HepG2 (cell line): ENCODE results near the gene VEPH1. TPM values are rescaled to one million over a fixed set of nuclear protein-coding genes. Genes with fewer than 3 reads are reported as not detected.

ENCODE experiments used
- ATAC-seq: fragments of 200-7000 bp; cut with Tn5 transposase; 3 replicates; pipeline ENCODE4 v1.9.1; 2020; ENCODE audit warnings: mild to moderate bottlenecking, moderate library complexity
- BruUV-seq: library from RNA; stranded (reverse); fragments of 400-500 nt; replicated peaks from 2 replicates; lab custom pipeline; 2021; lab: Mats Ljungman, UMichigan
- CTCF ChIA-PET: fragments of 300-600 bp; formaldehyde crosslinking; extraction: SDS; loops from one replicate; lab custom pipeline; 2021; ENCODE audit warnings: low total read pairs, inconsistent platforms, low intra/inter-chr PET ratio; lab: Yijun Ruan, JAX
- POLR2A ChIA-PET: fragments of 350-600 bp; sonication (Branson Sonifier 250); formaldehyde crosslinking; loops from one replicate; lab custom pipeline; 2020; ENCODE audit warnings: antibody characterized with exemption, inconsistent platforms; lab: Yijun Ruan, JAX
- DNase-seq: peaks from one replicate; pipeline ENCODE4 v3.0.0-alpha.2; 2015; ENCODE audit warnings: low spot score
- FAIRE-seq: peaks from 3 replicates; lab custom pipeline; 2011; peaks lifted over from hg19 to GRCh38; lab: Jason Lieb, UNC
- H2AFZ ChIP-seq: one replicate; pipeline ENCODE4 v1.6.1; 2011; ENCODE audit warnings: low read length, inconsistent platforms
- H3K27ac ChIP-seq: fragments of 300-600 bp; 3 replicates; pipeline ENCODE4 v1.8.0; 2011; ENCODE audit warnings: mixed run types, mild to moderate bottlenecking, mixed read lengths, low read length, inconsistent platforms; ENCODE audit not compliant: insufficient read depth; ENCODE audit errors: extremely low read length
- H3K27me3 ChIP-seq, 2 experiments: fragments of 200-600 bp in 1 of 2; 2 replicates in 1 of 2; 3 replicates in 1 of 2; pipeline versions ENCODE4 v1.6.0 to v1.8.0; 2011; ENCODE audit warnings: low read length in 2 of 2, mild to moderate bottlenecking in 2 of 2, moderate library complexity in 2 of 2, inconsistent platforms in 1 of 2; ENCODE audit not compliant: insufficient read depth in 2 of 2, control insufficient read depth in 1 of 2
- H3K36me3 ChIP-seq, 2 experiments: fragments of 200-600 bp in 1 of 2; replicated peaks in 1 of 2; 2 replicates in 1 of 2; 3 replicates in 1 of 2; pipeline versions ENCODE4 v1.5.1 to v1.8.0; 2011; ENCODE audit warnings: low read length in 2 of 2, inconsistent platforms in 1 of 2; ENCODE audit not compliant: insufficient read depth in 2 of 2, control insufficient read depth in 1 of 2
- H3K4me1 ChIP-seq: 2 replicates; pipeline ENCODE4 v1.5.1; 2012; ENCODE audit warnings: low read length, inconsistent platforms; ENCODE audit not compliant: insufficient read depth
- H3K4me2 ChIP-seq: 2 replicates; pipeline ENCODE4 v1.6.0; 2011; ENCODE audit warnings: low read depth, low read length, inconsistent platforms
- H3K4me3 ChIP-seq, 3 experiments: fragments of 200-600 bp in 1 of 3; sonication (generic), shearing (Covaris generic) in 1 of 3; replicated peaks in 1 of 3; 2 replicates each; pipeline ENCODE4 v1.5.1; 2011 to 2016; ENCODE audit warnings: low read length in 3 of 3, inconsistent platforms in 2 of 3, low read depth in 2 of 3, mild to moderate bottlenecking in 2 of 3, control low read depth in 1 of 3, mixed read lengths in 1 of 3; ENCODE audit not compliant: insufficient read depth in 1 of 3
- H3K79me2 ChIP-seq: one replicate; pipeline ENCODE4 v1.6.1; 2011; ENCODE audit warnings: low read length, inconsistent platforms; ENCODE audit not compliant: insufficient read depth
- H3K9ac ChIP-seq: 2 replicates; pipeline ENCODE4 v1.6.0; 2011; ENCODE audit warnings: mild to moderate bottlenecking, low read depth, low read length, inconsistent platforms; ENCODE audit not compliant: insufficient read depth
- H3K9me3 ChIP-seq: 2 replicates; pipeline ENCODE4 v1.5.1; 2012; ENCODE audit warnings: mild to moderate bottlenecking, low read length
- H4K20me1 ChIP-seq: 2 replicates; pipeline ENCODE4 v1.6.0; 2011; ENCODE audit warnings: inconsistent platforms, mild to moderate bottlenecking, low read length, moderate library complexity; ENCODE audit not compliant: insufficient read depth
- AFF4 ChIP-seq: sonication (generic); formaldehyde crosslinking; IDR thresholded peaks from 2 replicates; pipeline ENCODE4 v1.4.0; 2020; ENCODE audit warnings: missing genetic modification reagents
- CSRNP1 ChIP-seq: sonication (generic); formaldehyde crosslinking; IDR thresholded peaks from 2 replicates; pipeline ENCODE4 v1.8.1; 2023; ENCODE audit warnings: mild to moderate bottlenecking, missing genetic modification reagents
- FOXA3 ChIP-seq: IDR thresholded peaks from 2 replicates; pipeline ENCODE4 v1.6.1; 2016; ENCODE audit warnings: missing genetic modification reagents, missing compliant biosample characterization
- GABPA ChIP-seq, 2 experiments: IDR thresholded peaks; 2 replicates each; pipeline ENCODE4 v1.6.1; 2011 to 2016; ENCODE audit warnings: low read depth in 2 of 2, low read length in 1 of 2, missing biosample characterization in 1 of 2, missing genetic modification characterization in 1 of 2
- GATA4 ChIP-seq: sonication (generic); IDR thresholded peaks from 2 replicates; pipeline ENCODE4 v1.6.1; 2016; ENCODE audit warnings: antibody characterized with exemption, low read depth, borderline replicate concordance
- HDAC1 ChIP-seq: sonication (generic); formaldehyde crosslinking; IDR thresholded peaks from 2 replicates; pipeline ENCODE4 v1.5.1; 2020; ENCODE audit warnings: mild to moderate bottlenecking, missing genetic modification reagents
- IRF1 ChIP-seq: sonication (generic); formaldehyde crosslinking; IDR thresholded peaks from 2 replicates; pipeline ENCODE4 v1.4.0; 2020; ENCODE audit warnings: low read depth, mild to moderate bottlenecking, missing genetic modification reagents
- MBNL3 ChIP-seq: fragments of 250-450 bp; sonication (Bioruptor Pico); conservative IDR thresholded peaks from 2 replicates; pipeline ENCODE4 v1.8.0; 2022; ENCODE audit warnings: mild to moderate bottlenecking, inconsistent platforms
- YY1 ChIP-seq: IDR thresholded peaks from 2 replicates; pipeline ENCODE4 v1.6.1; 2011; ENCODE audit warnings: low read length, low read depth, moderate library complexity, mild to moderate bottlenecking; ENCODE audit not compliant: insufficient read depth, insufficient replicate concordance
- ZNF256 ChIP-seq: sonication (generic); formaldehyde crosslinking; conservative IDR thresholded peaks from 2 replicates; pipeline ENCODE4 v1.4.0; 2020; ENCODE audit warnings: missing genetic modification reagents
- ZNF317 ChIP-seq: sonication (generic); formaldehyde crosslinking; IDR thresholded peaks from 2 replicates; pipeline ENCODE4 v1.5.0; 2020; ENCODE audit warnings: mild to moderate bottlenecking, missing genetic modification reagents
- WGBS: methylation state at CpG from one replicate; pipeline ENCODE4 v1.1.6; 2017; ENCODE audit warnings: low lambda C conversion rate; 5-methylcytosine and 5-hydroxymethylcytosine counted together
- in situ Hi-C: cut with HindIII; loops from 2 replicates; pipeline ENCODE4 v1.10.0; 2017; ENCODE audit warnings: low pct_unique_long_range_greater_than_20kb; ENCODE audit not compliant: extremely low pct_ligation_motif_present
- intact Hi-C: fragments of 100-400 bp; cut with micrococcal nuclease; formaldehyde crosslinking; loops from one replicate; pipeline ENCODE4 v1.10.0; 2022; ENCODE audit not compliant: unreplicated experiment
- polyA plus RNA-seq, 8 experiments: library from polyadenylated mRNA; depleted of rRNA in 3 of 8; stranded (reverse) in 7 of 8; unstranded in 1 of 8; fragments of >200 nt; fragmentation: Illumina TruSeq in 4 of 8; extraction: Trizol in 4 of 8; gene quantifications; 2 replicates each; pipeline versions ENCODE4 v1.2.1 to v1.2.3, GENCODE V29; 2011 to 2016; ENCODE audit warnings: low read depth in 4 of 8, missing spikeins in 1 of 8, mixed read lengths in 1 of 8; ENCODE audit not compliant: insufficient read depth in 1 of 8
- total RNA-seq, 5 experiments: library from RNA; depleted of rRNA; stranded (reverse); fragments of >200 nt; fragmentation: Illumina TruSeq; extraction: Trizol; gene quantifications; 2 replicates each; pipeline ENCODE4 v1.2.3, GENCODE V29; 2016; ENCODE audit warnings: low read depth in 1 of 5

VEPH1 gene
- total and polyA plus RNA-seq, 2 of the 13 experiments (the other 11 are each of a cell fraction or from before 2014, with no cell fraction given), result not detected

- intact Hi-C loops, result no loop called here
- Histone ChIP-seq H3K27me3 (no peaks in the 10 kb centered on the region; a peak in 1 of 5 replicates), H3K4me2 (no peak overlapping the region), H2AFZ (no peak overlapping the region), H3K9me3 (no peaks in the 10 kb centered on the region), H3K27ac (no peak overlapping the region), H4K20me1 (no peaks in the 10 kb centered on the region), H3K79me2 (no peaks in the 10 kb centered on the region), H3K4me3 (no peak overlapping the region), H3K36me3 (no peaks in the 10 kb centered on the region), H3K9ac (no peak overlapping the region), H3K4me1 (no peaks in the 10 kb centered on the region)
- no peak for TF ChIP-seq GABPA (IDR thresholded peaks at IDR 0.05; ENCODE audit: low read depth, low read length)
- no peak for TF ChIP-seq GABPA (CRISPR knock-in tag; IDR thresholded peaks at IDR 0.05; ENCODE audit: low read depth)
- TF ChIP-seq AFF4, result no peak
- TF ChIP-seq HDAC1 (CRISPR knock-in tag), result no peak
- no peak for TF ChIP-seq ZNF256 (CRISPR knock-in tag)
- TF ChIP-seq ZNF317 (CRISPR knock-in tag), result no peak
- no peak for TF ChIP-seq CSRNP1 (CRISPR knock-in tag)
- no peak for TF ChIP-seq MBNL3 (CRISPR knock-in tag)
- TF ChIP-seq FOXA3 (CRISPR knock-in tag), result no peak
- TF ChIP-seq YY1, result no peak
- no peak for TF ChIP-seq GATA4
- no peak for TF ChIP-seq IRF1 (CRISPR knock-in tag)
- WGBS, result 0% methylated on average over 2 of the region's 2 CpGs
- POLR2A ChIA-PET, result no interaction called here
- DNase-seq, result no peak
- in situ Hi-C loops, result no loop called here
- BruUV-seq, result no TSS peak
- CTCF ChIA-PET, result no interaction called here
- no peak for ATAC-seq
- FAIRE-seq, result no peak
Observed at GRCh38 chr3:157300094-157300493, 203.1 kb downstream of the VEPH1 start.
